LHCN-M2 (cell line): Measurements from ENCODE around the gene CD164L2. TPM values are rescaled to one million over a fixed set of nuclear protein-coding genes. Genes with fewer than 3 reads are reported as not detected.
"Not testable (repeated sequence)": the region's sequence is repeated elsewhere in the genome, so short reads cannot be mapped to it uniquely, and the experiment has no call there.

Experiments
- DNase-seq: peaks from one replicate; pipeline ENCODE4 v3.0.0-alpha.2; 2012; ENCODE audit warnings: low read depth
- total RNA-seq: library from RNA; depleted of rRNA; stranded (reverse); fragments of >200 nt; gene quantifications from 2 replicates; pipeline ENCODE4 v1.2.3, GENCODE V29; 2014

The CD164L2 gene
- total RNA-seq, 1 experiment from 2014 or later = not detected

DNA sequence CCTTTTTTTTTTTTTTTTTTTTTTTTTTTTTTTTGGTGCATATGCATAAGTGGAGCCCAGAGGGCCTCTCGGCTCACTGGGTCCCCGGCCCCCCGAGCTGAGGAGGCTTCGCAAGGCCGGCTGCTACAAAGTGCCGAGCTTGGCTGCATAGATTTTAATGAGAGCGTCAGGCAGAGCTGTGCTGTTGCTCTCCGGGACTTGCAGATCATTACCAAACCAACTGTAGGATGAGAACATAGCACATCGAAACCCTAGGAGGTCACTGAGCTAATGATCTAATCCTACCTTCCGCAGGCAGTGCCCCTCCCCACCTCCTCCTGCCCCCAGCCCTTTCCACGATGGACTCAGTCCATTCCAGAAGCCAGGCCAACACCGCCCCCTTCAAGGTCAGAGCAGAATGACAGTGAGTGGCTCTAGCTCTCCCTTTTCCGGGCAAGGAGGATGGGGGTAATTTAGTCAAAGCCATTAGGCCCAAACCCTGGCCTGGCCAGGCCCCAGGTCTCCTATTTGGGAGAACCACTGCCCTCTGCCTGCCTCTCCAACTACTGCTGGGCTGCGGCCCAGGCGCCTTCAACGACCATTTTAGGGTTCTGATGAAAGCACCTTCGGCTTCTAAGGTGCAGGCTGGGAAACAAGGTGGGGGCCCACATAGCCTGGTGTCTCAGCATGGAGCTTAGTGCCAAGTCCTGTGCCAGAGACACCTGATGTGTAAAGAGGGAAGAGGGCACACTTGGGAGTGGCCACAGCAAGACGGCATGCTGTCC is 22.6 kb upstream of the CD164L2 start:
- not testable (repeated sequence) for DNase-seq

GRCh38 chr1:27405074-27405473 is 21.9 kb upstream of the CD164L2 start:
- DNase-seq = peak; percentile 98

DNA sequence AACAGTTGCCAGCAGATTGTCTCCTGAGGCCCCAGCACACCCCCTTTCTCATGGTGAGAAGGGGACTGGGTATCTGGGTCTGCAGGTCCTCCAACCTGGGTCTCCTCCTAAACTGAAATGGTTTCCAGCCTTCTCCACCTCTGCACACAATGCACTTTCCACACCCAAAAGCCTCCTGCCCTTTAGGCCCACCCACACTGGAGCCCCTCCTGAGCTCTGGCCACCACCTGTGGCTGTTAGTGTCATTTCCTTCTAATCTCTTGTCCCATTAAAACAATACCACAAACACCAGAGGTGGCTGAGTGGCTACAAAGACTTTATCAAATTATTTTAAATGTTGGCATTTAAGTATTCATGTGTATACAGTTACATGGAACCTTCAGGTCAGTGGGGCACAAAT is 20.8 kb upstream of the CD164L2 start:
- no peak for DNase-seq

DNA sequence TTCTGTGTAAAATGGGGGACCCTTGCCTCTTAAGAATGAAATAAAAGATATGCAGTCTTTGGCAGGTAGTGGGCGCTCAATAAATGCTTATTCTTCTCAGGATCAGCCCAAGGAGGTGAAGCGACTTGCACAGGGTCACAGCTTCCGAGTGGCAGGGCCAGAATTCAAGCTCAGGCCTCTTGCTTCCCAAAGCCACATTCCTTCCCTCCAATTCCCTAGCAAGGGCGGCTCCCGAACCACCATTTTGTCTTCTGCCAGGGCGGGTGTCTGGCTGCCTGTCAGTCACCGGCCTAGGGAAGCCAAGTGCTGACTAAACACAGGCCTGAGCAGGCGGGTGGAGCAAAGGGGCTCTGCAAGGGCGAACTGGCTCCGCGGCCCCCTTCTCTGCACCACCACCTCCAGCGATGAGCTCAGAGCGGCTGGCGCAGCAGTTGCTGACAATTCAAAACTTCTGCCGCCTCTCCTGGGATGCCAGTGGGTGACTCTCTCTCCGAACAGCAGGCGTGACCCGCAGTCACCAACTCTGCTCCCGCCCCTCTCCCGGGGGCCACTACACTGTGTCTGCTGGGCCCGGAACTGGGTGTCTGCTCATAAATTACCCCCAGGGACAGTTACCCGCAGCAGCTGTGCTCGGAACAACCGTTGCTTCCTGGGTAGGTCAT is 20.1 kb upstream of the CD164L2 start:
- DNase-seq = peak; percentile 97

DNA sequence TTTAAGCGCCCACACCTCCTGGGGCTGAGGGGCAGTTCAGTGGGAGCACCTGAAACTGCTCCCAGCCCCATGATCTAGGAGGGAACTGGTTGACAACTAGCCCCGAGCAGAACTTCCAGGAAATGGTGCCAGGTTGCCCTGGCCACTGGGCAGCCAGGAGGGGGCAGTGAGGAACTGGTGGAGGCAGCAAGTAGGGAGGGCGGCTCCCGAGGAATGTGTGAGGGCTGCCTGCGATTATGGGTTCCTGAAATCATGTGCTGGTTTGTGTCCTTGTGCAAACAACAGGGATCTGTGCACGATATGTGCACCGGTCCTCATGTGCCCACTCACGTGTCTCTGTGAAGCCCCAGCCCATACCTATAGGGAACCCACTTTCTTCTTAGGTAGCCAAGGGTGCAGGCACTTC is 19.2 kb upstream of the CD164L2 start:
- peak; percentile 81 for DNase-seq

DNA sequence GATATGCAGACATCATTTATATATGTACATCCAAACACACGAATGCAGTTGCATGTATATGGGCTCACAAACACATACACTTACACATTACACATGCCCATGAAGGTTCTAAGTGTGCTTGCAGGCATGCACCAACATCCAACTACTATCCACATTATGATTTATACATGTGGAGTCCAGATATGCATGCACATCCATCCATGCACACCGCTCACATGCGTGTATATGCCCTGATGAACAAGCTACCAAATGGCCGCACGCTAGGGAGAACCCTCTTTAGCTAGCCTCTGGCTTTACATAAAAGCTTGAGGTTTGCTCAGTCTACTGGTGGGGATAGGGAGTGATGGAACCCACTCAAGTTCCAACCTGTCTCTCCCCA is 17.8 kb upstream of the CD164L2 start:
- DNase-seq = no peak

- no peak for DNase-seq
Measured at GRCh38 chr1:27400082-27400962, 17.2 kb upstream of the CD164L2 start.

GRCh38 chr1:27399251-27400025 is 16.3 kb upstream of the CD164L2 start:
- no peak for DNase-seq

GRCh38 chr1:27398405-27399149 is 15.4 kb upstream of the CD164L2 start:
- no peak for DNase-seq

- no peak for DNase-seq
Measured at GRCh38 chr1:27397749-27398148, 14.6 kb upstream of the CD164L2 start.

DNA sequence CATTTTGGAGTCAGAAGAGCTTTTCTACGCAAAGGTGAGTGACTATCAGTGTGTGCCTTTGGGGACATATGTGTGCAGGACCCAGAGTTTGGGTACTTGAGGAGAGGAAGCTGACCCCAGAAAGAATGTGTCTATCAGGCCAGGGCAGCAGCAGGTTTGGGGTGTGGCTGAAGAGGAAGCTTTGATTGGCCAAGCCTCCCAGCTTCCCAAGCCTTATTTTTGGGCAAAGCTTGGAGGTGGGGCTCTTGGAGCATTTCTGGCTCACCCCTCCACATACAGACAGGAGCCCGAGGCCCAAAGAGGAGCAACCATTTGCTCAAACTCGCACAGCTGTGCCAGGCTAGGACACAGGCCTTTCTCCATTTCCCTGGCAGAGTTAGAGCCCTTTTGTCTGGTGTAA is 14.0 kb upstream of the CD164L2 start:
- no peak for DNase-seq

DNA sequence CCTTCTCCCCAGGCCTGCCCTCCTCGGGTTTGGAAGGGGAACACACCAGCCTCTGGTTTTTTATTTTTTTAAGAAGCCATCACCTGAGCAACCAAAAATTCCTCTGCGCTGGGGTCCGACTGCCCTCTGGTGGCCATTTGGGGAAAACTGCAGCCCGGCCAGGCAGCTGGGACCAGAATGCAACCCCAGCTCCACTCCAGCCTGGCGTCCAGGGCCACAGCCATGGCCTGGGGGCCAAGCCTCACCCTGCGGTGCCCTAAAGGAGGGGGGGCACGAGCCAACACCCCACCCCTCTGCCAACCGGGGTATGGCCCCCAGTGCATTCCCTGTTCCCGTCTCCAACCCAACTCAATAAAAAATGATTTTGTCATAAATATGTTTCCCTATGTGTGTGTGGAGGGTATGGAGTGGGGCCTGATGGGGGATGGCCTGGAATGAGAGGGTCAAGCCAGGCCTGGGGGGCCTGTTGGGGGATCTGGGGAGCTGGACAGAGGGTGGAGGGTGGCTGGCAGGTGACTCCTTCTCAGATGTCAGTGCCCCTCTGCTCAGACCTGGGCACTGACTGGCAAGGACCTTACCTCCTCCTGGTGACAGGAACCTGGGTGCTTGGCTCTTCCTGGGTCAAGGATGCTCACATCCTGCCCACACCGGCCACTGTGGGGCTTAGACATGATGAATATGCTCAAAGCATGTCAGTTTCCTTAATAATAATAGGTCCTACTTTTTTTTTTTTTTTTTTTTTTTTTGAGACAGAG is 12.5 kb upstream of the CD164L2 start:
- DNase-seq = peak; percentile 75

GRCh38 chr1:27394925-27395324 is 11.8 kb upstream of the CD164L2 start:
- no peak for DNase-seq

DNA sequence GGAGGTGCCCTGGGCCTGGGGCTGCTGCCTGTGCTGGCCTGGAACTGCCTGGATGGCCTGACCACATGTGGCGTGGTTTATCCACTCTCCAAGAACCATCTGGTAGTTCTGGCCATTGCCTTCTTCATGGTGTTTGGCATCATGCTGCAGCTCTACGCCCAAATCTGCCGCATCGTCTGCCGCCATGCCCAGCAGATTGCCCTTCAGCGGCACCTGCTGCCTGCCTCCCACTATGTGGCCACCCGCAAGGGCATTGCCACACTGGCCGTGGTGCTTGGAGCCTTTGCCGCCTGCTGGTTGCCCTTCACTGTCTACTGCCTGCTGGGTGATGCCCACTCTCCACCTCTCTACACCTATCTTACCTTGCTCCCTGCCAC is 11.1 kb upstream of the CD164L2 start:
- no peak for DNase-seq

GRCh38 chr1:27393641-27394281 is 10.6 kb upstream of the CD164L2 start:
- no peak for DNase-seq

GRCh38 chr1:27392778-27393635 is 9.9 kb upstream of the CD164L2 start:
- no peak for DNase-seq

DNA sequence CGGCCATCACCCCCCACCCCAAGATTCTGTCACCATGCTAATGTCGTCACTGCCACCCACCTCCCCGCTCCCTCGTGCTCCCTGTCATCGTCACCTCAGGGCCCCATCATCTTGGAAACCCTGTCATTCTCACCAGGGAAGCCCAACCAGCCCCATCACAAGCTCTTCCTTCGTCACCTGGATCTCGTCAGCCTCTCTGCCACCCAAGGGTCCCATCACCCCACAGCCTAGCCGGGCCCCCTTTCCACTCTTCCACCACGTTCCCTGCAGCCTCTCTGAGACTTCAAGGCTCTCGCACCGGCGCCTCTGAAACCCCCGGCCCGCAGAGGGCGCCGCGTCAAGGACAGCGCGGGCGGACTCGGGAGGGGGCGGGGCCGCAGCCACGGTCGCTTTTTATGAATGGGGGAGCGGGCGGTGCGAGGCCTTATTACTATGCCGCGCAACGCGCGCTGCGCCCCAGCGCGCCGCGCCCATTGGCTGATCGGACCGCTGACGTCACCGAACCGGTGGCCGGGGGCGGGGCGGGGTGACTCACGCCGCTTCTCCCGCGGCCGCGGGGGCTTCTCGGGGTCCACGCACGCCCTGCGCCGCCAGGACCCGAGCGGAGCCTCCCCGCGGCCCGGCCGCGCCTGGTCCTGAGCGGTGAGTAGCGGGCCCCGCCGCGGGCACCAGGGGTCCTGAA is 9.1 kb upstream of the CD164L2 start, which contains the start of gene GPR3:
GPR3 (plus strand) TSS at position 527 of the 682 bp plus-strand sequence. CDS start 1,177 bp downstream, outside the sequence.
- DNase-seq = peak; percentile 88
